Measurements from ENCODE around the gene PRKCD.

The PRKCD gene

DNA sequence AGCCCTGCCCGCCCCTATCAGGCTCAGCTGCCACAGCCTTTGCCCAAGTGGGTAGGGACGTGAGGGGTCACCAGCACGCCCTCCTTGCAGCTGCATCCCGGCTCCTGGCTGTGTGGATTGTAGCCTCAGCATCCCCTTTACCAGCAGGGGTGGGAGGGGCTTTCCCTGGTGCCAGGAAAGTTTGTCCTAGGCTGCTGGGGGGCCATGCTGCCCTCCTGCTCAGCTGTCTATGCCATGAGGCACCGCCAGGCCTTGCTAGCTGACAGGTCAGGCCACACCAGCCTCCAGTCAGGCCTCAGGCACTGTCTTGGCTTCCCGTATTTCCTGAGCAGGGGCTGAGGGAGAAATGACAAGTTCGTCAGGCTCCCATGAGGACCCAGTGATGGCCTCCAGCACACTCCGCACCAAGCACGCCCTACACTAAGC, 62.5 kb downstream of the PRKCD start:
- Histone ChIP-seq H3K9ac (no peak overlapping the region), H3K4me2 (ENCODE audit: low read length) (no peak overlapping the region), H3K4me1 (no peaks in the 10 kb centered on the region), H3K36me3 (ENCODE audit: control insufficient read depth, insufficient read depth, low read length) (no peaks in the 10 kb centered on the region), H2AFZ (no peak overlapping the region), H3K79me2 (no peaks in the 10 kb centered on the region), H3K9me3 (ENCODE audit: control insufficient read depth, low read length) (no peaks in the 10 kb centered on the region), H3K27me3 (ENCODE audit: control insufficient read depth, insufficient read depth, low read length) (no peaks in the 10 kb centered on the region), H3K27ac (no peak overlapping the region), H3K4me3 (ENCODE audit: low read depth, low read length) (no peak overlapping the region)
- no peak for TF ChIP-seq CTCF (IDR thresholded peaks at IDR 0.05)

DNA sequence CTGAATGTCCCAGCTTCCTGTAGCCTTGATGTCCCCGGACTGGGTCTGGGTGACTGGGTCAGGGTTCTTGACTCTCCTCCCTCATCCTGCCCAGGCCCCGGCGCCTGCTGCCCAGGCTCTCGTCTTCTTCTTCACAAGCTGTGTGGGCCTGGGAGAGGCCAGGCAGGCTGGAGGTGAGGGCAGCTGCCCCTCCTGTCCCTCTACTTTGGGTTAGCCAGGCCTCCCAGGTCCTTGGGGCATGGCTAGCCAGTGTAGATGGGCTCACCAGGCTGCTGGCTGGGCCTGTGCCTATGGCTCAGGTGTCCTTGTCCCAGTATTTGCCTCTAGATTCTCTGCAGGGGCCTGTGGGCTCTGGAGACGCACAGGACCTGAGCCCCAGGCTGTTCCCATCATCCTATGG, 63.0 kb downstream of the PRKCD start:
- no peak overlapping the region for H3K27ac ChIP-seq
- H3K9me3 ChIP-seq (ENCODE audit: control insufficient read depth, low read length) = no peaks in the 10 kb centered on the region
- no peak overlapping the region for H3K4me2 ChIP-seq (ENCODE audit: low read length)
- H3K9ac ChIP-seq = no peak overlapping the region
- no peaks in the 10 kb centered on the region for H3K4me1 ChIP-seq
- no peaks in the 10 kb centered on the region for H3K27me3 ChIP-seq (ENCODE audit: control insufficient read depth, insufficient read depth, low read length)
- no peak overlapping the region for H3K4me3 ChIP-seq (ENCODE audit: low read depth, low read length)
- no peaks in the 10 kb centered on the region for H3K36me3 ChIP-seq (ENCODE audit: control insufficient read depth, insufficient read depth, low read length)
- TF ChIP-seq CTCF (IDR thresholded peaks at IDR 0.05) = no peak
- H2AFZ ChIP-seq = no peak overlapping the region
- H3K79me2 ChIP-seq = no peaks in the 10 kb centered on the region

DNA sequence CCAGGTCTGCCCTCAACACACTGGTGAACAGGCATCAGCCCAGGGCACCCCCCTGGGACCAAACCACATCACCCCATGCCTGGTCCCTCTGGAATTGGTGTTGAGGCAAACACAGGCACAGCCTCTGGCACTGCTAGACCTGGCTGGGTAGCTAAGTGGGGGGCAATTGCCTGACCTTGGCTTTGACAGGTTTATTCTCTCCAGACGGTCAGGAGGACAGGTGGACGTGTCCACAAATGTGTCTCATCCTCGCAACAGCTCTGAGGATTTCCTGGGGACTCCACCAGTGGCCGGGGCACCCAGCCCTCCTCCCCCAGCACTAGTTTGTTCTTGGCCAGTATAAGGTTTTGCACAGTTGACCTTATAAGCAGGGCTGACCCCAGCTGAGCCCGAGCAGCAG, 63.5 kb downstream of the PRKCD start:
- Histone ChIP-seq H3K4me3 (ENCODE audit: low read depth, low read length) (no peak overlapping the region), H3K9me3 (ENCODE audit: control insufficient read depth, low read length) (no peaks in the 10 kb centered on the region), H3K4me2 (ENCODE audit: low read length) (no peak overlapping the region), H3K79me2 (no peaks in the 10 kb centered on the region), H3K27ac (no peak overlapping the region), H3K4me1 (no peaks in the 10 kb centered on the region), H3K9ac (no peak overlapping the region), H3K36me3 (ENCODE audit: control insufficient read depth, insufficient read depth, low read length) (no peaks in the 10 kb centered on the region), H2AFZ (no peak overlapping the region), H3K27me3 (ENCODE audit: control insufficient read depth, insufficient read depth, low read length) (no peaks in the 10 kb centered on the region)
- no peak for TF ChIP-seq CTCF (IDR thresholded peaks at IDR 0.05)

- Histone ChIP-seq H3K4me1 (no peaks in the 10 kb centered on the region), H3K9ac (no peak overlapping the region), H3K36me3 (ENCODE audit: control insufficient read depth, insufficient read depth, low read length) (no peaks in the 10 kb centered on the region), H2AFZ (no peak overlapping the region), H3K27me3 (ENCODE audit: control insufficient read depth, insufficient read depth, low read length) (no peaks in the 10 kb centered on the region), H3K9me3 (ENCODE audit: control insufficient read depth, low read length) (no peaks in the 10 kb centered on the region), H3K4me3 (ENCODE audit: low read depth, low read length) (no peak overlapping the region), H3K4me2 (ENCODE audit: low read length) (no peak overlapping the region), H3K27ac (no peak overlapping the region), H3K79me2 (no peaks in the 10 kb centered on the region)
- TF ChIP-seq CTCF (IDR thresholded peaks at IDR 0.05) = no peak
Observed at GRCh38 chr3:53225181-53225580, 64.2 kb downstream of the PRKCD start.

- Histone ChIP-seq H3K36me3 (ENCODE audit: control insufficient read depth, insufficient read depth, low read length) (no peaks in the 10 kb centered on the region), H3K9ac (no peak overlapping the region), H3K79me2 (no peaks in the 10 kb centered on the region), H3K27me3 (ENCODE audit: control insufficient read depth, insufficient read depth, low read length) (no peaks in the 10 kb centered on the region), H3K9me3 (ENCODE audit: control insufficient read depth, low read length) (no peaks in the 10 kb centered on the region), H3K4me3 (ENCODE audit: low read depth, low read length) (no peak overlapping the region), H3K27ac (no peak overlapping the region), H3K4me1 (no peaks in the 10 kb centered on the region), H3K4me2 (ENCODE audit: low read length) (no peak overlapping the region), H2AFZ (no peak overlapping the region)
- no peak for TF ChIP-seq CTCF (IDR thresholded peaks at IDR 0.05)
Observed at GRCh38 chr3:53225651-53226050, 64.6 kb downstream of the PRKCD start.

Measured in parathyroid adenoma (tissue), 2 donors.